GM18511 (cell line): ENCODE data around the gene GRXCR2.
A peak's percentile ranks its signal among the peaks of the same experiment; 100 is the strongest.
"Not testable (repeated sequence)": the region's sequence is repeated elsewhere in the genome, so short reads cannot be mapped to it uniquely, and the experiment has no call there.

Experiments
- ATAC-seq: cut with Tn5 transposase; IDR thresholded peaks from one replicate; pipeline ENCODE4 v1.9.1; 2021; ENCODE audit warnings: mild to moderate bottlenecking, moderate library complexity; ENCODE audit not compliant: unreplicated experiment

GRXCR2 gene

GRCh38 chr5:145887976-145888574 lies 15.3 kb upstream of the GRXCR2 start:
- ATAC-seq: peak; percentile 57

DNA sequence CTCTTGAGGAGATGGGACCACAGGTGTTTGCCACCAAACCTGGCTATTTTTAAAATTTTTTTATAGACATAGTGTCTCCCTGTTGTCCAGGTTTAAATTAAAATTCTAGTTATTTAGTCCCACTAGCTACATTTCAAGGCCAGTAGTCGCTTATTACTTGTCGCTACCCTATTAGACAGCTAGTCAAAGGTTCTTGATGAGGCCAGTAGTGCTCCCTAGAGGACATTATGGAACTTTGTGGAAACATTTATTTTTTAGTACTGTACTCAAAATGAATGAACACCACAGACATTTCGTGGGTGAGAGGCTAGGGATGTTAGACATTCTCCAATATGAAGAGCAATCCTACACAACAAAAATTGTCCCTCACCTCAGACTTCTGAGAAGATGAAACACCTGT lies 14.4 kb upstream of the GRXCR2 start:
- ATAC-seq: no peak

- no peak for ATAC-seq
Measured at GRCh38 chr5:145874765-145875164, 2.0 kb upstream of the GRXCR2 start.

- no peak for ATAC-seq
Measured at GRCh38 chr5:145872486-145872885, 328 bp downstream of the GRXCR2 start.

- no peak for ATAC-seq
Measured at GRCh38 chr5:145869753-145870152, 3.1 kb downstream of the GRXCR2 start.

- ATAC-seq: no peak
Measured at GRCh38 chr5:145867806-145868205, 5.0 kb downstream of the GRXCR2 start.

DNA sequence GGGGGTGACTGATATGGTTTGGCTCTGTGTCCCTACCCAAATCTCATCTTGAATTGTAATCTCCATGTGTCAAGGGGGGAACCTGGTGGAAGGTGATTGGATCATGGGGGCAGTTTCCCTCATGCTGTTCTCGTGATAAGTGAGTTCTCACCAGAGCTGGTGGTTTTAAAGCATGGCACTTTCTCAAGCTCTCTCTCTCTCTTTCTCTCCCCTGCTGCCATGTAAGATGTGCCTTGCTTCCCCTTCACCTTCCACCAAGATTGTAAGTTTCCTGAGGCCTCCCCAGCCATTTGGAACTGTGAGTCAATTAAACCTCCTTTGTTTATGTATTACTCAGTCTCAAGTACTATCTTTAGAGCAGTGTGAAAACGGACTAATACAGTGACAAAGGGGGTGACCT lies 8.4 kb downstream of the GRXCR2 start:
- ATAC-seq: not testable (repeated sequence)

- ATAC-seq: no peak
Measured at GRCh38 chr5:145863003-145863402, 9.8 kb downstream of the GRXCR2 start.

GRCh38 chr5:145859897-145860296 lies 12.9 kb downstream of the GRXCR2 start:
- no peak for ATAC-seq

GRCh38 chr5:145859453-145859852 lies 13.4 kb downstream of the GRXCR2 start:
- ATAC-seq: no peak

DNA sequence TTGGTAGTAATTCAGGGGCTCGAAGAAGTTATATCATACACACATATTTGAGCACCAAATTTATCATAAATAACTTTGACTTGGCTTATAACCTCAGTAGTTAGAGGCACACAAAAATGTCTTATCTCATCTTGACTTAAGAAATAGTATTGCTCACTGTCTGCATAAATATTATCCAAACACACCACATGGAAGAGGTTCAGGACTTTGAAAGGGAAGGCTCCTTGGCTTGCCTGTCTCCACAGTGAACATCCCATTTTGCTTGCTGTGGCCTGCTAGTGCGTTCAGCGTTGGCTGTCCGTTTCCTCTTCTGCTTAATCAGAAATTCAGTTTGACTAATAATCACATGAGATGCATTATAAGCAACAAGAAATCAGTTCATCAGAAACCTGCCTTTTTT lies 13.9 kb downstream of the GRXCR2 start:
- no peak for ATAC-seq

GRCh38 chr5:145856285-145856818 lies 16.5 kb downstream of the GRXCR2 start:
- ATAC-seq: peak; percentile 65

DNA sequence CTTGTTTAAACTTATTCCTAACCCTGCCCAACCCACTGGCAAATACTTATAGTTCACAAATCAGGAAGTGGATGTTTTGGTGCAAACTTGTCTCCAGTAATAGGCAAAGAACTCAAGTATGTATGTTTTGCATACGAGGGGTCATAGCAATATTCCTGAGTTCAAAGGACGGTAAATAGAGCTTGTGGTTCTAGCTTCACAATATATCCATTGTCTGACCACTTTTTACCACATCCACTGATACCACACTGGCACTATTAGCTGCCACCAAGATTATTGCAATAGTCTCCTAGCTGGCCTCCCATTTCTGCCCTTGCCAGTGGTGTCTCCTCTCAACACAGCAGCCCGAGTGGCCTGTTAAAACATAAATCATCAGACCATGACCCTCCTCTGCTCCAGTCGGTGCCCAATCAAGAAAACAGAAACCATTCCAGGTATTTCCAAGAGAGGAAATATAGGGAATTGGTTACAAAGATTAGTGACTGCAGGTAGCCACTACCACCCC lies 17.0 kb downstream of the GRXCR2 start:
- ATAC-seq: peak; percentile 28

DNA sequence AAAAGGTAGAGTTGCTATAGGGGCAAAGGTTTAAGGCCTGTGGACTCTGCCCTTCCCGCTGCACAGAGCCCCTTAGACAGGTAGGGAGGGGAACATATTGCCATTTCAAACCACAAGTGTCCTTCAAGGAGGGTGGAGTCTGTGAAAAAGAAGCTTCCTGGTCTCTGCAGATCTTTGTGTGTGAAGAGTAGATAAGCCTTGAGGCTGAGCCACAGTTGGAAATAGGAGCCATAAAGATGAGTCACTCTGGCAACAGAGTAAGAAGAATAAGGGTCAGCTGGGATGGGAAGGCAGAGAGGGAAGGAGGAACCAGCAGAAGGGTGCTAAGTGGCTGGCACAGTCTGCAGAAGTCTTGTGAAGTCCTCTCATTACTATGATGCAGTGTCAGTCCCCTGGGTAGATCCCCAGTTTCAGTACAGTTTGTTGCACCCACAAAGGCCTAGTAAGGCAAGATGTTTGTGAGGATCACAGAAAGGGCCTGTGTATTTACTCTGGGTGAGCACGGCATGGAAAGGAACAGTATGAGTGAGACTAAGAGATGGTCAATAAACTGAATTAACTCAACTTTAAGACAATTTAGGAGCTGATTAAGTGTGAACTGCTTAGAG lies 18.1 kb downstream of the GRXCR2 start:
- ATAC-seq: no peak

DNA sequence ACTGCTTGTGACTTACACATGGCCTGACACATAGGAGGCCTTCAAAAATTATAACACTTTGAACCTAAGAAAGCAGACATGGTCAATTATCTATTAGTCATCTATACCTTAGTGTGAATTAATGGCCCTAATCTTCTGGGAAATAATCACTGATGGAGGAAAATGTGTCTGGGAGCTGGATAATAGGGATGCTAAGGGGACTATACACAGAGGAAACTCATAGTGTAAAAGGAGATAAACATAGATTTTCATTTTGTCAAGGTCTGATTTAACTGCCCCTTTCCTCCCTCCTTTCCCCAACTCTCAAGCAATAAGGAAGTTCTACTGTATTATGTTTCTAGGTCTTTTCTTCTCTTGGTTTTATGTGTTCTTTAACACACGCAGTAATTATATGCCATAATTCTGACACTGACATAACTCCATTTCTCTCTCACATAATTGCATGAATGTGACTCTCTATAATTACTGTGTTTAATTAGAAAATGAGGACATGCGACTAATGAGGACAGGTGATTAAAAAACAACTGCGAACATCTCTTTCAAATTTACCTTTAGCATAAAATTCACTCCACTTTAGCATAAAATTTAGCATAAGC lies 18.9 kb downstream of the GRXCR2 start:
- ATAC-seq: no peak

GRCh38 chr5:145852990-145853389 lies 19.8 kb downstream of the GRXCR2 start:
- ATAC-seq: no peak

- no peak for ATAC-seq
Measured at GRCh38 chr5:145848854-145849253, 24.0 kb downstream of the GRXCR2 start.

DNA sequence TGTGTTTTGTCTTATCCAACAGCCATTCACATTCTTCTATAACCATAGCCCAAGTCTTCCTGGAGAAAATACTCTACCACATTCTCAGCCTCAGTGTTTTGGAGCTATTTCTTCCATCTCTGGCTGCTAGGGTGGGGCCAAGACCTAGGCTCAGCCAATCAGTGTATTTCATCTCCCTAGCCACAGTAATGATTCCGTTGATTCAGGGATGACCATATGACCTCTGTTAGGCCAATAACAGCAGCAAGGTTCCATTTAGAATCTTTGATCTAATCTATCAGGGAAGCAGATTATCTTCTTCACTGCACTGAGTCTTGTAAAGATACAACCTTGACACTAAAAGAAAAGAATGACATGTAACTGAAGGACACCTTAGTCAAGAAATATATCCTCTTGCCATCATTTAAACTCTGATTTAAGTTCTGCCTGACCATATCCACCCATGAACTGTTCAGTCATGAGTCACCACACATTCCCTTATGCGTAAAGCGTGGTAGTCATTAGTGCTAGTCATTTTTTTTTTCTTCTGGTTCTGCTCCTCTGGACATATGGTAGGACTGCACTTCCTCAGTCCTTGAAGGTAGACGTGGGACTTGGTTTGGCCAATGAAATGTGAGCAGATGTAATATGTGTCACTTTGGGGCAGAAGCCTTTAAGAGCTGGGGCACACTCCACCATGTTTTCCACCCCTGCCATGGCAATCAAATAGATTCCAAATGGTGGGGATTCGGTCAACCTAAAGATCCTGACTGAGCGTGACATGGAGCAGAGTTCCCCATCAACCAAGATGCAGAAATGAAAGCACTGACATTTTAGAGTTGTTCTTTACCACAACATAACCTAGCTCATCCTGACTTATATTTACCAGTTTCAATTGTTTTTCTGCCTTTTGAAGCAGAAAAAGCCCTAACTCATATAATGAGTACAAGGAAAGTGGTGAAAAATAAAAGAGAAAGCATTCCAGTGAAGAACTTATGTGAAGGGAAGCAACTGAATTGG lies 25.0 kb downstream of the GRXCR2 start:
- no peak for ATAC-seq

GRCh38 chr5:145846081-145846480 lies 26.7 kb downstream of the GRXCR2 start:
- ATAC-seq: no peak

- no peak for ATAC-seq
Measured at GRCh38 chr5:145841299-145841698, 31.5 kb downstream of the GRXCR2 start.
